LHCN-M2 (cell line): ENCODE measurements around the gene DCP1B. TPM values are rescaled to one million over a fixed set of nuclear protein-coding genes. Genes with fewer than 3 reads are reported as not detected.

ENCODE experiments used
- DNase-seq: peaks from one replicate; pipeline ENCODE4 v3.0.0-alpha.2; 2012; ENCODE audit warnings: low read depth
- polyA plus RNA-seq: library from polyadenylated mRNA; unstranded; fragments of >200 nt; gene quantifications from one replicate; pipeline ENCODE4 v1.2.1, GENCODE V29; 2012; ENCODE audit warnings: missing spikeins
- total RNA-seq: library from RNA; depleted of rRNA; stranded (reverse); fragments of >200 nt; gene quantifications from 2 replicates; pipeline ENCODE4 v1.2.3, GENCODE V29; 2014; rRNA removed

Gene DCP1B
- total RNA-seq, result 17.2 and 20.8 TPM in 2 replicates
- 9.0 TPM for polyA plus RNA-seq

DNA sequence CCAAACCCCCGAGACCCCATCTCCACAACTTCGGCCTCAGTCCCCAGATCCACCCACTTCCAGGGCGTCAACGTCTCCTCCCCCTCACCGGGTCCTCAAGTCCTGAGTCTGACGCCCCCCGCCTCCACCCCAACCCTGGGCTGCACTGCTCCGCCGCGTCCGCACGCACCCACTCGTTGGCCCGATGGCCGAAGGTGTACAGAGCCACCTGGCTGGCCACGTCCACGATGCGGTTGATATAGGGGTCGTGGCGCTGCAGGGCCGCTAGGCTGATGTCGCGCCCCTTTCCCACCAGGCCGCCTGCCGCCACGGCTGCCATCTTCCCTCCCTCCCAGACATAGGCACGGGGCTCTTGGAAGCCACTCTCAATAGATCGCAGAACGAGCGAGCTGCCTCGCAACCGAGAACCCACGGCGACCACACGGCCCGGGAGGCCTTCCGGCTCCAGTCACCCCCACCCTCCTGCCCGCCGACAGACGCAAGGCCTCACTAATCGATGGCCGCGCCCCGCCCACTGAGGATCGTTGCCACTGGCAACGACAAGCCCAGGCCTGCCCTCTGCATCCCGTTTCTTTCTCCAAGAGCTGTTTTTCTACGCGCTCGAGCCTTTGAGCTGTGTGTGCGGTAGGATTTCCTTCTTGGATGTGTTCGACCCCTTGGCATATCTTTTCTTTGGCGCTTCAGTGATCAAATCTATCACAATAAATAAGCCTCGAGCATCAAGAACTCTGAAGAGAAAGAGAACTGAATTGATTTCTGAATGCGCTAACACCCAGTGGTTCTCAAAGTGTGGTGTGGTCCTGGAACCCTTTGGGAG, at the start of gene DCP1B:
TSS of gene DCP1B (minus strand) at position 345 of the 817 bp plus-strand sequence. CDS start at position 319, 26 bp downstream.
- peak; percentile 94 for DNase-seq

DNA sequence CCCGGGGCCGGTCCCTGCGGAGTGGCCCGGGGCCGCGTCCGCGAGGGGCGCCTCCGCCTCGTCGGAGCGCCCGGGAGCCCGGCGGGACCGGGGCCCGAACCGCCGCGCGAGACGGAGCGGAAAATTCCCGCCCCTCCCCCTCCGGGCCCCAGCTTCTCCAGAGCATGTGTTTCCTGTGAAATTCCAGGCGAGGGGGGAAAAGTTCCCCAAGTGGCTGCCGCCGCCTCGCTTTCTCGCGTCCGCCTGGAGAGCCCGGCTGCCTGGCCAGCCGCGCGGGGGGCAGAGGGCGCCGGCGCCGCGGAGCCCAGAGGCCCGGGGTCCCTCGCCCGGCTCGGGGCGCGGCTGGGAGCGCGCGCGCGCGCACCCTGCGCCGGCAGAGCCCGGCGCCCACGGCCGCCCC, 49.4 kb upstream of the DCP1B start:
- peak; percentile 8 for DNase-seq

DNA sequence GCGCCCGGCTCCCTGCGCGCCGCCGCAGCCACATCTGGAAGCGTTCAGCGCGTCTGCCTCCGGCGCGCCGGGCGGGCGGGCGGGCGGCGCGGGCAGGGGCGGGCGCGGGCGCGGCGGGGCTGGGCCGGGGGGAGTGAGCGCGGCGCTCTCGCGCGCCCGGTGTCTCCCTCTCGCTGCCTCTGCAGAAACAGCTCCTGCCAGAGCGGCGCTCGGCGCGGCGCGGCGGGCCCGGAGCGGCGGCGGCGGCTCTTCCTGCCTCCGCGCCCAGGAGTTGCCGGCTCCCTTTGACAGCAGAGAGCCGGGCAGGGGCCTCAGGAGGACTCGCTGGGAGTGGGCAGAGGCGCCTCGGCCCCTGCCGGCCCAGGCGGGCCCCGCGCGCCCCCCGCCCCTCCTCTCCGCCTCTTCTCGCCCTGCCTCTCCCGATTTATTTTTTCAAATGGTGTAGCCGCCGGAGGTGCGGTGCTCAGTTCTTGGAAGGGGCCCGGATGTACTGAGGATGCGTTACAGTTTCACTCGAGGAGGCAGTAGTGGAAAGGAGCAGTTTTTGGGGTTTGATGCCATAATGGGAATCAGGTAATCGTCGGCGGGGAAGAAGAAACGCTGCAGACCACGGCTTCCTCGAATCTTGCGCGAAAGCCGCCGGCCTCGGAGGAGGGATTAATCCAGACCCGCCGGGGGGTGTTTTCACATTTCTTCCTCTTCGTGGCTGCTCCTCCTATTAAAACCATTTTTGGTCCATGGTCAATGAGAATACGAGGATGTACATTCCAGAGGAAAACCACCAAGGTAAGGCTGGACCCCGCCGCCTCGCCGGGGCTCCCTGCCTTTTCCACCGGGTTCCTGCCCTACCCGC, 48.8 kb upstream of the DCP1B start, which contains the start of gene CACNA1C:
TSS of gene CACNA1C (plus strand) at position 162 of the 853 bp plus-strand sequence. CDS start at position 738, 576 bp downstream.
- DNase-seq, result peak; percentile 11

DNA sequence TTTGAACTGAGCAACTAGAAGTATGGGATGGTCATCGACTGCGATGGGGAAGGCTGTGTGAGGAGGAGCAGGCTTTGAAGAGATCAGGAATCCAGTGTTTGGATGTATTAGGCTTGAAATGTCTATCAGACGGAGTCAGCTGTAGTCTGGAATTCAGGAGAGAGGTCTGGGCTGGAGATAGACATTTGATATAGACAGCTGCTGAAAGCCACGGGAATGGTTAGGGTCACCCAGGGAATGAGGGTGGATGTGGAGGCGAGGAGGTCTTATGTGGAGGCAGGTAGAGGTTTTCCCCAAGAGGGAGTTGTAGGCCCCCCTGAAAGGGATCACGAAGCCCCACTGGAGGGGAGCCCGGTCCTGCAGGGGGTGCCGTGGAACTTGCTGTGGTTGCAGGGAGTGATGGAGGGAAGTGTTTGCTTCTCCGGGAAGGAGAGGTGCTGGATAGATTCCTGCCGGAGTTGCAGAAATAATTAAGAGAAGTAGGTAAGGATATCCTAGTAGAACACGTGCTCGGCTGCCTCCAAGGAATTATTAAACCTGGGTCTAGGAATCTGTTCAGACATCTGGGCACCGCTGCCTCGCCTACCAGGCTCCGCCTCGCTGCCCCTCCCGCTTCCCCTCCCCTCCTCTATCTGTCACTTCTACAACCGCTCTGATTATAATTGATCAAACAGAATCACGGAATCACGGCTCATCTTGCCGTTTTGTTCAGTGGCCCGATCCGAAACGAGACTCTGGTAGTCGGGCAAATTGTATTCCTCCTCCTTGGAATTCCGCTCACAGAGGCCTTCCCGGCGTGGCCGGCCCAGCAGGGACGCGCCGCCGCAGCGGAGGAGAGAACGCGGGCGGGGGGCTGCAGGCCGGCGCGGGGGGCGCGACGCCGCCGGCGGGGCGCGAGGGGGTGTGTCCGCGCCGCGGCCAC, 47.7 kb upstream of the DCP1B start:
- peak; percentile 7 for DNase-seq

DNA sequence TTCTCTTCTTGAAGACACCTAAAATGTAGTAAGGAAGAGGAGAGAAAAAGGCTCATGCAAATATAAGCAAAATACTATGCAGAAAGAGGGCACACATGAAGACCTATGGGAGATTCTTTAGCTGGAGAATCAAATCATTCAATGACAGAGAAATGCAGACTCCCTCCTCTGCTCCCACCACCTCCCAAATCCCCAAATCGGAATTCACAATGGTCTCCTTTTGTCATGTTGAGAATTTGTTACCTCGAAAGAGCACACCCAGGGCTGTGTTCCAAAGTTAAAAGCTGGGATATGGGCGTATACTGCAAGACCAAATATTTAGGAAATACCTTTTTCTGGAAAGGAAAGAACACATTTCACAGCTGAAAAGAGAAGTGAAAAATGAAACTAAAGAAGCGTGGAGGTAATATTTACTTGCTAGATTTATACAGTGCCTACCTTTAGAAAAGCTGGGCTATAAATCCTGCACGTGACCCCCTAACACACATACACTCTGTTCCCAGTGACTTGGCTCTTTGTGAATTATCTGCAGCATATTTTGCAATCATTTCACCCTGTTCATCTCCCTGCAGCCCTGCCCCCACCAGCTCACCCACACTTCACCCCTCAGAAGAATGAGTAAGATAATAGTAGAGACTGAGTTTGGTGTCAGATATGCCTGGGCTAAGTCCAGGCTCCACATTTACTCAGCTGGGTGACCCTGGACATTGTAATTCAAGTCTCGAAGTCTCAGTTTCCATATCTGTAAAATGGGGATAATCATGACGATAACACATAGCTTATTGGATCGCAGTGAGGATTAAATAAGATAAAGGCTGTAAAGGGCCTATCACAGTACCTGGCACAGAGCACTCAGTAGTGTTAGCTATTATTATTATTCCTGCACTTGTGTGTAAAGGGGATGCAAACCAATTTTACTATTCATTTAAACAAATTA, 45.6 kb upstream of the DCP1B start:
- peak; percentile 8 for DNase-seq

DNA sequence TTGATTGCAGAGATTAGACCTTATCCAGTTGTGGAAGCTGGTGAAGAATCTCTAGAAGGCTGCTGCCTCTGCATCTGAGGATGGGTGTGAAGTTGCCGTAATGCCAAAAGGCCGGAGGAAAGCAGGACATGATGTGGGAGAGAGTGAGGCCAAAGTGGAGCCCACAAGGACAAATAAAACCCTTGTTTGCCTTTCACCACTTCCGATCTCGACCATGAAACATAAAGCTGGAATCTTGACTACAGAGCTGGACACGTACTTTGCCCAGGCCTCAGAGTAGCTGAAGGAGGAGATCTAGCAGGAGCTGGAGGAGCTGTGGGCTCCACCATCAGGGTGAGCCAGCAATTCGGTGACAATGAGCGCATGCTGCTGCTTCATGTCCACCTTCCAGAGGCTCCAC, 43.5 kb upstream of the DCP1B start:
- DNase-seq, result no peak

DNA sequence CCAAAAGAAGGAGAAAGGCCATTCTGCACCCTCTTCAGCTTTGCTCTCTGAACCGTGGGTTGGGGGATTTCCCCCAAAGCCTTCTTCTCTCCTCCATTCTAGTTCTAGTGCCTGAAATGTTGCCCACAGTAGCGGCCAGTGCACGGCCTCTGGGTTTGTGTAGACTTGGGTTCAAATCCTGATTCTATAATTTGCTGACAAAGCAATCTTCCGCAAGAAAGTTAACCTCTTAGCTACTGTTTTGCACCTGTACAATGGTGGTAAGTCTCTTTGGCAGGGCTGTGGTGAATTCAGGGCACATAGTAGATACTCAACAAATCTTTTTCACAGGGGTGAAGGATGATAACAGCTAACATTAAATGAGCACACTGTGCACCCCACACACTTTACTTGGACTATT, 42.7 kb upstream of the DCP1B start:
- no peak for DNase-seq

DNA sequence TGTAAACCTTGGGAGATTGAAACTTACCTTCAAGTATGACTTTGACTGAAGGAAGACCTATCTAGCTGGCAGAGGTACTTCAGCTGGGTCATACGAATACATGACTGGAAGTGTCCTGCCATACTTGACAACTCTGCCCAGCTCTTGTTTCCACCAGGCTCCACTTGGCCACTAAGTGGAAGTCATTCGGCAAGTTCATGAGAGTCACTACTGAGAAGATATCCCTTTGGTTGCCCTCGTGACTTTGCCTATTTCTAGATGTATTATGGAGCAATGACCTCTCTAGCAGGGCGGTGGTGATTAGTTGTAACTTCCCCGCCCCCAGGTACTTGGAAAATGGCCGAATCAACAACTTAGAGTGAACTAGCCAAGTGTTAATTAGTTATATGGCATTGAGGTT, 39.9 kb upstream of the DCP1B start:
- no peak for DNase-seq

DNA sequence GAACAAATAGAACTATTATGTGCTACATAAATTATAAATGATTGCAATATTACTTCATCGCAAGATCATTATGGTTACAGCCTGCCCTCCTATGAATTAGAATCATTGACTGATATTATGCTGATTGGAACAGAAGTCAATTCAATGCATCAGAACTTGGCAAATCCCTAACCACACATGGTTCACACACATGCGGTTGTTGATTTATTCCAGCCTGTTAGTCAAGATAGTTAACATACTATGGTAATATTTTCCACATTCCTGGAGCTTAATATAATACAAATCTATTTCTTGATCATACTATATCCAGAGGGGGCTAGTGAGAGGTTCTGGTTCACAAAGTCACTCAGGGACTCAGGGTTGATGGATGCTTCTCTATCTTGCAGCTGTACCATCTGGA, 38.8 kb upstream of the DCP1B start:
- DNase-seq, result no peak

DNA sequence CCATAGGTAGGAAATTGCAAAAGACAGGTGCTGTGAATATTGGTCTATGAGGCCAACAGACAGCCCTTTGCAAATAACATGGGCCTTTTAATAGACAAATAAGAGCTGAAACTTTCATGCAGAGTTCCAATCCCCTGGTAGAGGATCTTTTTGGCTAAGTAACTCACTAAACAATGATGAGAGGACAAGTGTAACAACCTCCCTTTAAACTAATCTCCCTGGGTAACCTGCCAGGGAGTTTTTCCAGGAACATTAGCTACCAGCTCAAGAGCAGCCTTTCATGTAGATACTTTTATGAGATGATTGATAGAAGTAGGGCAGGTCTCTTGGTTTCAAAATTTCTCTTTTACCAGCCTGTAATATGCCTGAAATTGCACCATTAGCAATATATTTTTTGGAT, 34.8 kb upstream of the DCP1B start:
- DNase-seq, result no peak

DNA sequence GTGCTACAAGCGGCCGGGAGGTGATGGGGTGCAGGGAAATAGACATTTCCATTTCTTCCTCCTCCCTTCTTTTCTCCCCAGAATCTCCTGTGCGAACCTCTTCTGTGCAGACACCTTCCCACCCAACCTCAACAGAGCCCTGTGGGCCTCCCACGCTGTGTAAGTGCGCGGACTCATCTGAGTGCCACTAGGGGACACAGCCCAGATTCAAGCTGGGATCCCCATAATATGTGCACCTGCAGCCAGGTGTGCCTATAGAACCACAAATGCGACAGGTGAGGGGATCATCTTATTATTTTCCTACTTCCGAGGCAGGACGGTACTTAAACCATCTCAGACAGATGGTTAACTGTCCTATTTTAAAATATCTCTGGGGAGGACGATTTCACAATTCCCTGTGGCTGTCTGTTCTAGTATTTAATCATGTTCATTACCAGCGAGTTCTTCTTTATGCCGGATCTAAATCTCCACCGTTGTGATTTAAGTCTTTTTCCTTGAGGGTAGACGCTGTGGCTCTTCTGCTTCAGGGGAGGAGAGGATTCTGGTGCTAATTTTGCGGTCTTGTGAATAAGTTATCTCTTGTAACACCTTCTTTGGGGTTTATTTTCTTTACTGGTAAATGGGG, 31.3 kb upstream of the DCP1B start:
- no peak for DNase-seq

DNA sequence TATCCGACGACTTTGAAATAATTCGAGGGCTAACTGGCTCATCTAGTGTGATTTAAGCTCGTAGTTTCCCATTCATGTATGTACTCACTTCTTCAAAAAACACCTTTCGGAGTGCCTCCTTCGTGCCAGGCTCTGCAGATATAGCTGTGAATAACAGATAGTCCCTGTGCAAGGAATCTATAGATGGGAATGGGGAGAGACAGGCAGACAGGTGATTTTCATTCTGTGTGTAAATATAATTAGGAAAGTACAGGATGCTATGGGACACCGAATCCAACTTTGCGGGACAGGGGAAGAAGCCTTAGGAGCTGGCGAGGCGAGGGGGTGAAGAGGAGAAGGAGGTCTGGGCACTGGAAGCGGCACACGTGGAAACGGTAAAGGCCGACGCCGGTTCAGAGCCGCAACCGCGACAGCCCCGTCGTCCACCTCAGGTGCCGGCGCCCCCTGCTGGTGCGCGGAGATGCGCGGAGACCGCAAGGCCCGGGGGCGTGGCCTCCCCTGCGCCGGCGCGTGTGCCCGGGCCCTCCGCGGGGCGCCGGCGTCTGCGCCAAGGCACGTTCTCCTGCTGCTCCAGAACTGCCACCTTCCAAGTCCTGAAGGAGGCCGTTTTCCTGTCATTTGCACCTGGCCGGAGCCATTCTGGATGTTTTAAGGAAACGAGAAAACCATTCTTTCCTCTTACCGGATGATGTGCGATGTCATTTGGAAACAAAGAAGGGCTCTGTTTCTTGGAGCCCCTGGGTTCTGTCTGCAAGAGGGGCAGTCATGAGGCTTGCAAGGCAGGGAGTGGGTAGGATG, 30.6 kb upstream of the DCP1B start:
- DNase-seq, result peak; percentile 61

DNA sequence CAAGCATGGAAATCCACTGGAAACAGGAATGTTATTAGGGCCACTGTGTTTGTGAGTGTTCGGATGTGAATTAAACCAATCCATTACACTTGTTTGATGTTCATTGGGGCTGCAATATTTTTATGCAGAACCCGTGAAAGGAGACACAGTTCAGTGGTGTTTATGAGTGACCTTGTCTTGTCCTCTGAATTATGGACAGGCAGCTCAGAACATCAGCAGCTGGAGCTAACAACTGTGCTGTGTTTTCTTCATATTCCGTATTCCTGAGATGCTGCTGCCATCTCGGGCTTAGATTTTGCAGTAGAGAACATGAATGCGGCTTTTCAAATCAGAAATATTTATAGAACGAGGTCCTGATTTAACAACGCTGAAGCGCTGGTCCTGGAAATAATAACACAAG, 28.2 kb upstream of the DCP1B start:
- no peak for DNase-seq

DNA sequence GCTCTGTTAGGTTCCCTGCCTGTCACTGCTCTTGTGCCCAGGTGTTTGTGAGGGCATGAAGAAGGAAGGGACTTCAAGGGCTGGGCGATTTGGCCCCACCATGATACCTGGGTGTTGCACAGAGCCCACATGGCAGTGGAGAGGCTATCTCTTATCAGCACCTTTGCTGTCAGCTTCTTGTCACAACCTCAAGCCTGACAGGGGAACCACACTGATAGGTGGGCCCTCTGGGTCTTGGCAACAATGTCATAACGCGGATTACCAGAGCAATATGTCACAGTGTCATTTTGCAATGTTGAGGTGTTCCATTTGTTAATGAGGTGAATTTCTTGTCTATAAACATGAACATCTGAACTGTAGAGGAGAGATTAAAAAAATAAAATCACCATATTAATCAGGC, 25.6 kb upstream of the DCP1B start:
- no peak for DNase-seq

DNA sequence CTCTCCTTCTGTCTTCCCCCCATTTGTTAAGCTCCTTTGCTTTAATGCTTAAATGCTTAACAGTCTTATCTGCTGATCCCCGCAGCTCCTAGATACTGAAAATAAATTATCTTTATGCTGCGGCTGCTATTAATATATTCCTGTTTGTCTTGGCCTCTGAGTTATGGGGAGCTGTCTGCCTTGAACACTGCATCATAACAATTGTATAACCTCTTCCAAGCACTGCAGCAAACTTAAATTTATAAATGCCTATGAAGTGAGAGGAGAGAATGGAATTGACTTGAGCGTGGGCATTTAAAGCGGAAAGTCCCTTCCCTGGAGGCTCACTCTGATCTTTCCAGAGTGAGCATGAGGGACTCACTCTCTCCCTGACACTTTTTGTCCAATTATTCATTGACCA, 23.1 kb upstream of the DCP1B start:
- DNase-seq, result no peak

DNA sequence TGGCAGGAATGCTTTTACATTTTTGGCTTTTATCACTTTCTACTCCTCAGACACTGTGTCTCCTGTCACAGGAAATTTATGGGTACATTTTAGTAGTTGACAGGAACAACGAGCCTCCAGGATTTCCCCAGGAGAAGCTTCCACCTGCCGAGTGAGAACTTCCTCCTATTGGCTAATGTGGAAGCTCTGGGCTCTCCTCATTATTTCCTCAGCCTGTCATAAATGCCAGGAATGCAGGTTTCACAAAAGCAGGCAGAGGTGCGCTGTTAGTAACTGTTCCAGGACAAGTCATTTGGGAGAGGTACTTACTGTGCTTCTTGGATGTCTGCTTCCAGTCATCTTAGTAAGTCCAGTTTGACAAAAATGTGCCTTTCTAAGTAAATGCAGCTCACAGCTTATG, 19.1 kb upstream of the DCP1B start:
- no peak for DNase-seq

DNA sequence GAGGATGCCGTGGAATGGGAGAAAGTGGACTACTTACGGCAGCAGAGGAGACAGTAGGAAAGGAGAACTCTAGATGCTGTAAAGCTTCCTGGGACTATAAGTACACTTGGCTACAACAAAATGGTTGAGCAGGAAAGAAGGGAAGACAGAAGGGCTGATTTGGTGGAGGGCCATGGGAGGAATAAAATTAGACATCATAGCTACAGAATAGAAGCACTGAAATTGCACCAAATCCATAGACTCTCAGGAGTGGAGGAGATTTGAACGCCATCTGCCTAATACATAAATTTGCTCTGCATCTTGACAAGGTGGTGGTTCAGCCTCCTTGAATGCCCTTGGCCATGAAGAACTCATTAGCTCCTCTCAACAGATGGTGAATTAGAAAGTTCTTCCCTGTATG, 16.3 kb upstream of the DCP1B start:
- DNase-seq, result no peak

DNA sequence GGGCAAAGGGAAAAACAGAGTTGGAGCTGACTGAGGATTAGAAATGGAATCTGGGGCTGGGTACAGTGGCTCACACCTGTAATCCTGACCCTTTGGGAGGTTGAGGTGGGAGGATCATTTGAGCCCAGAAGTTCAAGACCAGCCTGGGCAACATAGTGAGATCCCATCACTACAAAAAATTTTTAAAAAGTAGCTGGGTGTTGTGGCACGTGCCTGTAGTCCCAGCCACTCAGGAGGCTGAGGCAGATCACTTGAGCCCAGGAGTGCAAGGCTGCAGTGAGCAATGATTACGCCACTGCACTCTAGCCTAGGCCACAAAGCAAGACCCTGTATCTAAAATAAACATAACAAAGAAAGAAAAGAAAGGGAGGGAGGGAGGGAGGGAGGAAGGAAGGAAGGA, 14.9 kb upstream of the DCP1B start:
- DNase-seq, result no peak

DNA sequence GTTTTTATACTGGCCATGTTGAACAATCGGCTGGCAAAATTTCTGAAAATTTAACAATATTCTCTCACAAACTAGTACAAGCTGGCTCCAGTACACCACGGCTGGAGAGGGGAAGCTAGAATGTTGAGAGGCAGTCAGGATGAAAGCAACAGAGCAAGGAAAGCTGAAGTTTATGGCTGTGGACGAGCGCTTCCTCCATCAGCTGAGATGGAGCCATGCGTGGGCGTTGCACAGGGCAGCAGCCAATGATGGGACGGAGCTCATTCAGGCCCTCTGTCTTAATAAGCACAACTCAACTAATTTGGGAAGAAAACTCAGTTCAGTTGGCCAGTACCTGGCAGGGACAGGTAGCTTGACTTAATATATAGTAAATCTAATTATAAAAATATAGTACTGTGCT, 14.1 kb upstream of the DCP1B start:
- DNase-seq, result no peak
